ENCODE data around the gene MRPL21. TPM values are rescaled to one million over a fixed set of nuclear protein-coding genes. Genes with fewer than 3 reads are reported as not detected.

MRPL21 gene
- total and polyA plus RNA-seq, 2 experiments from 2014 or later = 62.4 to 232 TPM

GRCh38 chr11:68843703-68844312 lies 59.8 kb downstream of the MRPL21 start:
- Histone ChIP-seq H2AFZ (peak overlapping the region; percentile 94), H3K79me2 (replicated peaks; ENCODE audit: insufficient read depth) (no peaks in the 10 kb centered on the region), H3K4me1 (ENCODE audit: insufficient read depth) (peaks cover 17% of the 10 kb centered on the region), H3K36me3 (ENCODE audit: insufficient read depth) (no peaks in the 10 kb centered on the region), H3K9me2 (ENCODE audit: insufficient read depth) (no peaks in the 10 kb centered on the region), H3F3A (replicated peaks; ENCODE audit: low read depth) (peaks cover 20% of the 10 kb centered on the region), H4K20me1 (replicated peaks; ENCODE audit: insufficient read depth) (no peaks in the 10 kb centered on the region), H3K27me3 (ENCODE audit: insufficient read depth) (peaks cover 60% of the 10 kb centered on the region), H3K4me2 (peak overlapping the region; percentile 85), H3K27ac (ENCODE audit: low read depth) (no peak overlapping the region), H3K4me3 (peak overlapping the region; percentile 74)
- H3K27me3 Mint-ChIP-seq (ENCODE audit: insufficient read depth, low read depth, poor library complexity) = peaks cover 69% of the 10 kb centered on the region
- H3K9me3 Mint-ChIP-seq = no peaks in the 10 kb centered on the region; the same call in 2 of the 3 replicates
- peak; percentile 69 for ATAC-seq
- no peaks in the 10 kb centered on the region for H3K36me3 Mint-ChIP-seq (ENCODE audit: low read depth)
- H3K27ac Mint-ChIP-seq = no peak overlapping the region
- H3K4me1 Mint-ChIP-seq = peaks cover 26% of the 10 kb centered on the region
- peak; percentile 47 to 82 for TF ChIP-seq CTCF (conservative IDR thresholded peaks at IDR 0.05; ENCODE audit: low read depth in 2 of 2)
- TF ChIP-seq STAT1 (IDR thresholded peaks at IDR 0.05; ENCODE audit: unreplicated experiment) = no peak
- TF ChIP-seq CREB1 (CRISPR knock-in tag; IDR thresholded peaks at IDR 0.05; ENCODE audit: low read depth) = peak; percentile 32; the same call in 1 of the 2 replicates
- TF ChIP-seq JUNB (IDR thresholded peaks at IDR 0.05; ENCODE audit: unreplicated experiment) = no peak
- no peak for TF ChIP-seq NANOG (IDR thresholded peaks at IDR 0.05; ENCODE audit: borderline replicate concordance)
- H3K4me3 Mint-ChIP-seq = peak overlapping the region; percentile 68
- peak; percentile 92 for DNase-seq (ENCODE audit: low spot score)

- ATAC-seq (no peak), DNase-seq (ENCODE audit: low spot score) (peak; percentile 72)
- Histone ChIP-seq H3K79me2 (replicated peaks; ENCODE audit: insufficient read depth) (no peaks in the 10 kb centered on the region), H3K4me2 (peak overlapping the region; percentile 85), H3K4me3 (peak overlapping the region; percentile 74), H3K9me2 (ENCODE audit: insufficient read depth) (no peaks in the 10 kb centered on the region), H3K4me1 (ENCODE audit: insufficient read depth) (peaks cover 17% of the 10 kb centered on the region), H3K27me3 (ENCODE audit: insufficient read depth) (peaks cover 60% of the 10 kb centered on the region), H3F3A (replicated peaks; ENCODE audit: low read depth) (peaks cover 24% of the 10 kb centered on the region), H2AFZ (peak overlapping the region; percentile 94; the same call in 1 of the 2 replicates), H4K20me1 (replicated peaks; ENCODE audit: insufficient read depth) (no peaks in the 10 kb centered on the region), H3K27ac (ENCODE audit: low read depth) (no peak overlapping the region), H3K36me3 (ENCODE audit: insufficient read depth) (no peaks in the 10 kb centered on the region)
- Mint-ChIP-seq H3K27ac (no peak overlapping the region), H3K4me3 (peak overlapping the region; percentile 68), H3K36me3 (ENCODE audit: low read depth) (no peaks in the 10 kb centered on the region), H3K4me1 (peaks cover 30% of the 10 kb centered on the region), H3K9me3 (no peaks in the 10 kb centered on the region; the same call in 2 of the 3 replicates), H3K27me3 (ENCODE audit: insufficient read depth, low read depth, poor library complexity) (peaks cover 68% of the 10 kb centered on the region)
- TF ChIP-seq EZH2 (IDR thresholded peaks at IDR 0.05; ENCODE audit: low read depth, unreplicated experiment) (no peak), STAT1 (IDR thresholded peaks at IDR 0.05; ENCODE audit: unreplicated experiment) (no peak)
Observed at GRCh38 chr11:68843052-68843561, 60.5 kb downstream of the MRPL21 start.

GRCh38 chr11:68842427-68843051 lies 61.1 kb downstream of the MRPL21 start:
- Histone ChIP-seq H3K79me2 (replicated peaks; ENCODE audit: insufficient read depth) (no peaks in the 10 kb centered on the region), H3K4me1 (ENCODE audit: insufficient read depth) (peaks cover 17% of the 10 kb centered on the region), H2AFZ (no peak overlapping the region), H4K20me1 (replicated peaks; ENCODE audit: insufficient read depth) (no peaks in the 10 kb centered on the region), H3K36me3 (ENCODE audit: insufficient read depth) (no peaks in the 10 kb centered on the region), H3K4me3 (peak overlapping the region; percentile 74), H3K4me2 (peak overlapping the region; percentile 85), H3K27me3 (ENCODE audit: insufficient read depth) (peaks cover 62% of the 10 kb centered on the region), H3K27ac (ENCODE audit: low read depth) (no peak overlapping the region), H3K9me2 (ENCODE audit: insufficient read depth) (no peaks in the 10 kb centered on the region), H3F3A (replicated peaks; ENCODE audit: low read depth) (peaks cover 29% of the 10 kb centered on the region)
- Mint-ChIP-seq H3K27me3 (ENCODE audit: insufficient read depth, low read depth, poor library complexity) (peaks cover 65% of the 10 kb centered on the region), H3K27ac (no peak overlapping the region), H3K4me3 (peak overlapping the region; percentile 68), H3K4me1 (peaks cover 36% of the 10 kb centered on the region), H3K9me3 (no peaks in the 10 kb centered on the region; the same call in 2 of the 3 replicates), H3K36me3 (ENCODE audit: low read depth) (no peaks in the 10 kb centered on the region)
- ATAC-seq (no peak), DNase-seq (ENCODE audit: low spot score) (no peak)
- TF ChIP-seq EZH2 (IDR thresholded peaks at IDR 0.05; ENCODE audit: low read depth, unreplicated experiment) (peak; percentile 26), JUNB (IDR thresholded peaks at IDR 0.05; ENCODE audit: unreplicated experiment) (no peak), ZNF114 (CRISPR knock-in tag; IDR thresholded peaks at IDR 0.05) (no peak)

All from GM23338 (cell line).